Measurements from ENCODE around the gene AOC1. TPM values are rescaled to one million over a fixed set of nuclear protein-coding genes. Genes with fewer than 3 reads are reported as not detected.

The AOC1 gene
- total RNA-seq, 1 donor, result not detected

DNA sequence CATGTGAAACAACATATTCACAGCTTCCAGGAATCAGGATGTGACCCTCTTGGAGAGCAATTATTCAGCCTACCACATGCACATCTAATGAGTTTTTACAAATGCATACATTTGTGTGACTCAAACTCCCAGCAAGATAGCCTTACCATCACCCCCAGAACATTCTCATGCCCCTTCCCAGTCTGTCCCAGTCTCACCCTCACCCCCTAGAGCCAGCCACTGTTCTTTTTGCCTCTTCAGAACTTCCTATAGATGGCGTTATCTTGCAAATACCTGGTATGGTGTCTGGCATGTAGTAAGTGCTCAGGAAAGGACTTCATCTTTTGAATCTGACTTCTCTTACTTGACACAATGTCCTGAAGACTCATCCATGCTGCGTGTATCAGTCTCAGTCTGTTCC is 23.9 kb upstream of the AOC1 start:
- Histone ChIP-seq H3K4me1 (ENCODE audit: insufficient read depth, low read length) (no peaks in the 10 kb centered on the region), H4K20me1 (ENCODE audit: insufficient read depth, low read length) (no peaks in the 10 kb centered on the region), H3K4me3 (ENCODE audit: insufficient read depth, low read length) (no peak overlapping the region), H3K4me2 (ENCODE audit: insufficient read depth, low read length) (no peak overlapping the region), H3K9me3 (ENCODE audit: low read depth, low read length) (no peaks in the 10 kb centered on the region), H3K36me3 (ENCODE audit: insufficient read depth, low read length) (no peaks in the 10 kb centered on the region), H3K27ac (ENCODE audit: low read depth, low read length) (no peak overlapping the region), H2AFZ (ENCODE audit: low read length) (no peak overlapping the region), H3K27me3 (ENCODE audit: insufficient read depth, low read length) (no peaks in the 10 kb centered on the region), H3K79me2 (ENCODE audit: insufficient read depth, low read length) (no peaks in the 10 kb centered on the region)
- no peak for DNase-seq (ENCODE audit: insufficient read length, low spot score, missing footprints)
- no peak for TF ChIP-seq CTCF (IDR thresholded peaks at IDR 0.05; ENCODE audit: extremely low read depth, low read depth, low read length)

- no peaks in the 10 kb centered on the region for H3K4me1 ChIP-seq (ENCODE audit: insufficient read depth, low read length)
- no peak overlapping the region for H3K27ac ChIP-seq (ENCODE audit: low read depth, low read length)
- H3K4me2 ChIP-seq (ENCODE audit: insufficient read depth, low read length), result no peak overlapping the region
- no peaks in the 10 kb centered on the region for H3K79me2 ChIP-seq (ENCODE audit: insufficient read depth, low read length)
- DNase-seq (ENCODE audit: insufficient read length, low spot score, missing footprints), result no peak
- H4K20me1 ChIP-seq (ENCODE audit: insufficient read depth, low read length), result no peaks in the 10 kb centered on the region
- no peak for TF ChIP-seq CTCF (IDR thresholded peaks at IDR 0.05; ENCODE audit: extremely low read depth, low read depth, low read length)
- no peaks in the 10 kb centered on the region for H3K27me3 ChIP-seq (ENCODE audit: insufficient read depth, low read length)
- no peak overlapping the region for H2AFZ ChIP-seq (ENCODE audit: low read length)
- no peaks in the 10 kb centered on the region for H3K36me3 ChIP-seq (ENCODE audit: insufficient read depth, low read length)
- H3K4me3 ChIP-seq (ENCODE audit: insufficient read depth, low read length), result no peak overlapping the region
- no peaks in the 10 kb centered on the region for H3K9me3 ChIP-seq (ENCODE audit: low read depth, low read length)
Observed at GRCh38 chr7:150829426-150829825, 22.9 kb upstream of the AOC1 start.

DNA sequence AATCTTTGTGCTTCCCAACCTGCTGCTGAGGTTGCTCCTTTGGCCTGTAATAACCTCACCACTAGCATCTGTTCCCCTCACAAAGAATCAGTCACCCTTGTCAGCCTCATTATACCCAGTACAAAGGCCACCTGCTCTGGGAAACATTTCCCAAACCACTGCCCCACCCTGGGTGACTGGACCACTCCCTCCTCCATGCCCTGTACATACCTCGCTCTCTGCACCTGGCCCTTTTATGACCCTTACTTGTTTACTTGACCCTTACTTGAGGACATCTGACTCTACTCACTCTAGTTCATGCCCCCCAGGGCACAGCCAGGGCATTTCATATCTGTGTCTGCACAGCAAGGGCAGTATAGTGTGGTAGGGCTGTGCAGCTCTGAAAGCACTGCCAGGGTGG is 21.4 kb upstream of the AOC1 start:
- no peak overlapping the region for H3K4me3 ChIP-seq (ENCODE audit: insufficient read depth, low read length)
- H3K9me3 ChIP-seq (ENCODE audit: low read depth, low read length), result no peaks in the 10 kb centered on the region
- no peak overlapping the region for H3K4me2 ChIP-seq (ENCODE audit: insufficient read depth, low read length)
- no peak for TF ChIP-seq CTCF (IDR thresholded peaks at IDR 0.05; ENCODE audit: extremely low read depth, low read depth, low read length)
- no peaks in the 10 kb centered on the region for H3K36me3 ChIP-seq (ENCODE audit: insufficient read depth, low read length)
- peak; percentile 22 for DNase-seq (ENCODE audit: insufficient read length, low spot score, missing footprints)
- no peaks in the 10 kb centered on the region for H3K4me1 ChIP-seq (ENCODE audit: insufficient read depth, low read length)
- no peaks in the 10 kb centered on the region for H4K20me1 ChIP-seq (ENCODE audit: insufficient read depth, low read length)
- no peak overlapping the region for H2AFZ ChIP-seq (ENCODE audit: low read length)
- H3K27ac ChIP-seq (ENCODE audit: low read depth, low read length), result no peak overlapping the region
- H3K27me3 ChIP-seq (ENCODE audit: insufficient read depth, low read length), result no peaks in the 10 kb centered on the region
- no peaks in the 10 kb centered on the region for H3K79me2 ChIP-seq (ENCODE audit: insufficient read depth, low read length)

GRCh38 chr7:150831851-150832250 is 20.5 kb upstream of the AOC1 start:
- no peak overlapping the region for H3K27ac ChIP-seq (ENCODE audit: low read depth, low read length)
- no peak overlapping the region for H2AFZ ChIP-seq (ENCODE audit: low read length)
- no peaks in the 10 kb centered on the region for H4K20me1 ChIP-seq (ENCODE audit: insufficient read depth, low read length)
- H3K4me2 ChIP-seq (ENCODE audit: insufficient read depth, low read length), result no peak overlapping the region
- no peaks in the 10 kb centered on the region for H3K79me2 ChIP-seq (ENCODE audit: insufficient read depth, low read length)
- H3K9me3 ChIP-seq (ENCODE audit: low read depth, low read length), result no peaks in the 10 kb centered on the region
- peak; percentile 17 for DNase-seq (ENCODE audit: insufficient read length, low spot score, missing footprints)
- no peaks in the 10 kb centered on the region for H3K4me1 ChIP-seq (ENCODE audit: insufficient read depth, low read length)
- no peak overlapping the region for H3K4me3 ChIP-seq (ENCODE audit: insufficient read depth, low read length)
- TF ChIP-seq CTCF (IDR thresholded peaks at IDR 0.05; ENCODE audit: extremely low read depth, low read depth, low read length), result no peak
- no peaks in the 10 kb centered on the region for H3K36me3 ChIP-seq (ENCODE audit: insufficient read depth, low read length)
- no peaks in the 10 kb centered on the region for H3K27me3 ChIP-seq (ENCODE audit: insufficient read depth, low read length)

Measured in osteoblast (primary cell).